Measurements from ENCODE around the gene SPOP.
"Not testable (repeated sequence)": the region's sequence is repeated elsewhere in the genome, so short reads cannot be mapped to it uniquely, and the experiment has no call there.

SPOP gene

DNA sequence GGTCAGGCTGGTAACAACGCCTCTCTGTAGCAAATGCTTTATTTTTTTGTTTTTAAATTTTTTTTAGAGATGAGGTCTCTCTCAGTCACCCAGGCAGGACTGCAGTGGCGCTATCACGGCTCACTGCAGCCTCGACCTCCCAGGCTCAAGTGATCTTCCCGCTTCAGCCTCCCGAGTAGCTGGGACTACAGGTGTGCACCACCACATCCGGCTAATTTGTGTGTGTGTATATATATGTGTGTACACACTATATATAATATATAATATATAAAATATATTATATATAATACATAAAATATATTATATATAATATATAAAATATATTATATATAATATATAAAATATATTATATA, 109.2 kb downstream of the SPOP start:
- Histone ChIP-seq H3K4me3 (ENCODE audit: low read length) (peak overlapping the region; percentile 46; the same call in 1 of the 2 replicates), H3K27me3 (ENCODE audit: insufficient read depth, low read length) (peaks cover 11% of the 10 kb centered on the region; the same call in 1 of the 2 replicates)
- H3K9me3 ChIP-seq (ENCODE audit: insufficient read depth, low read depth, low read length); H3K36me3 ChIP-seq (ENCODE audit: insufficient read depth, low read length); H3K9ac ChIP-seq (ENCODE audit: low read depth, low read length); H3K27ac ChIP-seq (ENCODE audit: low read depth, low read length); H3K4me1 ChIP-seq (ENCODE audit: insufficient read depth, low read length): not testable (repeated sequence)
- 72% methylated on average over 6 of the region's 7 CpGs for WGBS

DNA sequence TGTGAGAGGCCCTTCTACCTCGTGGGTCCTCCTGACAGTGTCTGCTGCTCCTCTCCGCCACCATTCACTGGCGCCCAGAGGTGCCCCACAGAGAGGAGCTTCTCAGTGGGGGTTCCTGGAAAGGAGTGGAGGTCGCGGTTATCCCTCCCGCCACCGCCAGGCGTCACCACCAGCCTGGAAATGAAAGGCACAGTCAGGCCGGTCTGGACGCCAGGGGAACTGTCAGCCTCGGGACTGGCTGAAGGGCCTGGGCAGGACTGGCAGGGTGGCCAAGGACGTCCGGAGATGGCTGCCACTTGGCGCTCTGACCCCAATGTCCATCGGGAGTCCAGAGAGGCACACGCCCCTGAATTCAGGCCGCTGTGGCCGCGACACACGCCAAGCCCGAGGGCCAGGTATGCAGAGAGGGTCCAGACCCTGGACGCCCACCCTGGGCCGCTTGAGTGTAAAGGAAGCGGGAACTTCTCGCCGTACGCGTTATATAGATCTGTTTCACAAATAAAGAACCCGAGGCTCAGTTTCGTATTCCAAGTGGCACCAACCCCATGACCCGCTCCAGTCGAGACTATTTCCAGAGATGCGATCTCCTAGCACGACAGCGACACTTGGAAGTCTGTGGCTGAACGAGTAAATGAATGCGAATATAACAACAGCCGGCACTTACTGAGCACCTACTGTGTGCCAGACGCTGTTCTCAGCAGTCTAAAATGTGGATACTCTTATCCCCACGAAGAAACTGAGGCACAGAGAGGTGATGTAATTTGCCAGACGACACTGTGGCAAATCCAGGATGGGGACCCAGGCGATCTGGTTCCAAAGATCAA, 109.8 kb downstream of the SPOP start:
- H3K9ac ChIP-seq (ENCODE audit: low read depth, low read length) = no peak overlapping the region
- peaks cover 5% of the 10 kb centered on the region; the same call in 1 of the 2 replicates for H3K4me1 ChIP-seq (ENCODE audit: insufficient read depth, low read length)
- peaks cover 11% of the 10 kb centered on the region; the same call in 1 of the 2 replicates for H3K27me3 ChIP-seq (ENCODE audit: insufficient read depth, low read length)
- WGBS = 13% methylated on average over 42 of the region's 42 CpGs
- no peaks in the 10 kb centered on the region for H3K9me3 ChIP-seq (ENCODE audit: insufficient read depth, low read depth, low read length)
- H3K27ac ChIP-seq (ENCODE audit: low read depth, low read length) = no peak overlapping the region
- H3K4me3 ChIP-seq (ENCODE audit: low read length) = peak overlapping the region; percentile 46
- no peaks in the 10 kb centered on the region for H3K36me3 ChIP-seq (ENCODE audit: insufficient read depth, low read length)

DNA sequence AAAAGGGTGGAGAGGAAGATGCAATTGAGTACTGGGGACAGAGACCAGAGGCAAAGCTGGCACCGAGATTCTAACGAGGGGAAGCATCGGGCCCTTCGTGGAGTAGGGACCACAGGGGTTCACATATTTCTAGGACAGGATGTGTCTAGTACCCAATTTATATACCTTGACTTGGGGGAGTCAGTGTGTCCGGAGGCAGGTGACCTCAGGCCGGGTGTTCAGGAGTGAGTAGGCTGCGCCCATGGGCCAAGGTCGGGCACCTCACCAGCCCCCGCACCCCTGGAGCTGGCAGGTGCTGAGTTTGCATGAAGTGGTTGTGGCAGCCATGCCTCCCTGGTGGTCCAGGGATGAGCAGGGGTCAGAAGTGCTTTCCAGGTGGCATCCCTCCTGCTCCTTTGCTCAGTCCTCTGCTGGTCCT, 110.8 kb downstream of the SPOP start:
- Histone ChIP-seq H3K36me3 (ENCODE audit: insufficient read depth, low read length) (no peaks in the 10 kb centered on the region), H3K9ac (ENCODE audit: low read depth, low read length) (no peak overlapping the region), H3K4me1 (ENCODE audit: insufficient read depth, low read length) (peaks cover 5% of the 10 kb centered on the region; the same call in 1 of the 2 replicates), H3K27me3 (ENCODE audit: insufficient read depth, low read length) (peaks cover 11% of the 10 kb centered on the region; the same call in 1 of the 2 replicates), H3K27ac (ENCODE audit: low read depth, low read length) (no peak overlapping the region), H3K4me3 (ENCODE audit: low read length) (no peak overlapping the region), H3K9me3 (ENCODE audit: insufficient read depth, low read depth, low read length) (no peaks in the 10 kb centered on the region)
- 83% methylated on average over 9 of the region's 9 CpGs for WGBS

DNA sequence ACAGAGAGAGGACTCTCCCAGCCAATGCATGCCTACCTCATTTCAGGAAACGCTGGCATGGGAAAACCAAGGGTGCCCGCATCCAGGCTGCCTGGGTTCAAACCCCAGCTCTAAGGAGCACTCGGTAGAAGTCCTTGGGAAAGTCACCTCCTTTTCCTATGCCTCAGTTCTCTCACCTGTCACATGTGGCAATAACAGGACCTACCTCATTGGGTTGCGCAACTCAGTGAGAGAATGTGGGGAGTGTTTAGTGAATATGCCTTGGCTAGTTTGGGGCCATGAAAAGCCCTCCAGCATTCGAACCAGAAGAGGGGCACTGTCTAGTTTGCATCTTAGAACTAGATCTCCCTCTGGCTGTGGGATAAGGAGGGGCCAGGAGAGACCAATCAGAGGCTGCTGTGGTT, 111.2 kb downstream of the SPOP start:
- no peak overlapping the region for H3K9ac ChIP-seq (ENCODE audit: low read depth, low read length)
- H3K27me3 ChIP-seq (ENCODE audit: insufficient read depth, low read length) = peaks cover 11% of the 10 kb centered on the region; the same call in 1 of the 2 replicates
- H3K27ac ChIP-seq (ENCODE audit: low read depth, low read length) = no peak overlapping the region
- no peak overlapping the region for H3K4me3 ChIP-seq (ENCODE audit: low read length)
- no peaks in the 10 kb centered on the region for H3K36me3 ChIP-seq (ENCODE audit: insufficient read depth, low read length)
- H3K9me3 ChIP-seq (ENCODE audit: insufficient read depth, low read depth, low read length) = no peaks in the 10 kb centered on the region
- 79% methylated on average over 5 of the region's 5 CpGs for WGBS
- H3K4me1 ChIP-seq (ENCODE audit: insufficient read depth, low read length) = peaks cover 5% of the 10 kb centered on the region; the same call in 1 of the 2 replicates

DNA sequence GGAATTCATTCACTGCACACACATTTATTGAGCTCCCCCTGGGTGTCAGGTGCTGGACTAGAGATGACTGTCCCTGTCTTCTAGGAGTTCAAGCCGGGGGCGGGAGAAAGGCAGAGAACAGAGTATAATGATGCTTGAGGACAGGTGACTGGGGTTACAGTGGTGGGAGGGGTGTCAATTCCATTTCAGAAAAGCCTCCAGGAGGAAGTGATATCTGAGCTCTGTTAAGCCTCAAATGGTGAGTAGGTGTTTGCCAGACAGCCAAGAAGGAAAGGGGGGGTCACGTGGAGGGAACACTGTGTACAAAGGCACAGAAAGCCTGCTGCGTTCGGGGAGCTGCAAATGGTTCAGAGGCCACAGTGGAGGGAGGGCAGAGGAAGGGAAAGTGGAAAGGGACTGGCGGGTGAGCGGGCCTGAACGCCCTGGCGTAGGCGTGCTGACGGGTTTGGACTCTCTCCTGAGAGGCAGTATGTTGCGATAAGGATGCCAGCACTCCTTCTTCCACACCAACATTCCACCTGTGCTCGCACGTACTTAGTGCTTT, 111.9 kb downstream of the SPOP start:
- no peaks in the 10 kb centered on the region for H3K9me3 ChIP-seq (ENCODE audit: insufficient read depth, low read depth, low read length)
- H3K9ac ChIP-seq (ENCODE audit: low read depth, low read length) = no peak overlapping the region
- H3K27me3 ChIP-seq (ENCODE audit: insufficient read depth, low read length) = peaks cover 5% of the 10 kb centered on the region; the same call in 1 of the 2 replicates
- no peak overlapping the region for H3K27ac ChIP-seq (ENCODE audit: low read depth, low read length)
- H3K36me3 ChIP-seq (ENCODE audit: insufficient read depth, low read length) = no peaks in the 10 kb centered on the region
- H3K4me3 ChIP-seq (ENCODE audit: low read length) = no peak overlapping the region
- H3K4me1 ChIP-seq (ENCODE audit: insufficient read depth, low read length) = peaks cover 5% of the 10 kb centered on the region; the same call in 1 of the 2 replicates
- 68% methylated on average over 14 of the region's 14 CpGs for WGBS

DNA sequence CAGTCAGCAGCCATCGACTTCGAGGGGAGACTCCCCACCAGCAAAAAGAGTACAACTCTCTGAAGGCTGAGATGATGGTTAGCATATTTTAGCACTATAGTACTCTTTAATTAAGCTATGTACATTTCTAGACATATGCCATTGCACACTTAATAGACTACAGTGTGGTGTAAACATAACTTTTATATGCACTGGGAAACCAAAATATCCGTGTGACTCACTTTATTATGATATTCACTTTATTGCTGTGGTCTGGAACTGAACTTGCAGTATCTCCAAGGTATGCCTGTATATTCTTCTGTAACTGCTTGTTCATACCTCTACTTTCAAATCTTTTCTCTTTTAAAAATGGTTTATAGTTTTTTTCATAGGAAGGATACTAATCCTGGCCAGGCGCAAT, 113.3 kb downstream of the SPOP start:
- no peaks in the 10 kb centered on the region for H3K27me3 ChIP-seq (ENCODE audit: insufficient read depth, low read length)
- no peak overlapping the region for H3K9ac ChIP-seq (ENCODE audit: low read depth, low read length)
- 0 out of 2 replicates have a peak, but pooled peaks cover 5% of the 10 kb centered on the region for H3K4me1 ChIP-seq (ENCODE audit: insufficient read depth, low read length)
- no peaks in the 10 kb centered on the region for H3K9me3 ChIP-seq (ENCODE audit: insufficient read depth, low read depth, low read length)
- no peak overlapping the region for H3K27ac ChIP-seq (ENCODE audit: low read depth, low read length)
- 92% methylated on average over 4 of the region's 4 CpGs for WGBS
- H3K36me3 ChIP-seq (ENCODE audit: insufficient read depth, low read length) = no peaks in the 10 kb centered on the region
- H3K4me3 ChIP-seq (ENCODE audit: low read length) = no peak overlapping the region

DNA sequence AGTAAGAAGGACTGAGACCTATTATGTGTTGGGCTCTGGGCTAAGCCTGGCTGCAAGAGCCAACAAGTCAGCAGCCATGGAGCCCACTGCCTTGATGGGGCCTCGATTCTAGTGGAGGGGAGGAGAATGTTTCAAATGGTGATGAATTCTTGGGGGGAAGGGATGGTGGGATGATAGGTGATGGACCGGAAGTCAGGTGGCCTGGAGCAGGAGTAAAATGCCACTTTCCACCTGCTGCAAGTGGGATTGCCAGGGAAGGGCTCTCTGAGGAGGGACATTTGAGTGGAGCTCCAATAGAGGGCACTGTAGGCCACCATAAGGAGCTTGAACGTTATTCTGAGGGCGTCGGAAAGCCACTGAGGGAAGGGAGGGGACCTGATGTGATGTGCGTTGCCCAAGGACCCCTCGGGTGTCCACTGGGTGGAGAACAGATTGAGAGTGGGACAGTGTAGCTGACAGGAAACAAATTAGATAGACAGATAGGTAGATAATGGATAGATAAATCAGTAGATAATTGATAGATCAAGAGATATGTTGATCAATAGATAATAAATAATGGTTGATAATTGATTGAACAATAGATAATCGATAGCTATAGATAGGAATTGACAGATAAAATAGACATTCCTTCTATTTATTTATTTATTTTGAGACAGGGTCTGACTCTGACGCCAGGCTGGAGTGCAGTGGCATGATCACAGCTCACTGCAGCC, 120.4 kb downstream of the SPOP start:
- Histone ChIP-seq H3K27ac (ENCODE audit: low read depth, low read length) (no peak overlapping the region), H3K4me1 (ENCODE audit: insufficient read depth, low read length) (no peaks in the 10 kb centered on the region), H3K4me3 (ENCODE audit: low read length) (no peak overlapping the region), H3K9me3 (ENCODE audit: insufficient read depth, low read depth, low read length) (no peaks in the 10 kb centered on the region), H3K9ac (ENCODE audit: low read depth, low read length) (no peak overlapping the region), H3K27me3 (ENCODE audit: insufficient read depth, low read length) (peaks cover 12% of the 10 kb centered on the region), H3K36me3 (ENCODE audit: insufficient read depth, low read length) (no peaks in the 10 kb centered on the region)
- 24% methylated on average over 8 of the region's 9 CpGs for WGBS

DNA sequence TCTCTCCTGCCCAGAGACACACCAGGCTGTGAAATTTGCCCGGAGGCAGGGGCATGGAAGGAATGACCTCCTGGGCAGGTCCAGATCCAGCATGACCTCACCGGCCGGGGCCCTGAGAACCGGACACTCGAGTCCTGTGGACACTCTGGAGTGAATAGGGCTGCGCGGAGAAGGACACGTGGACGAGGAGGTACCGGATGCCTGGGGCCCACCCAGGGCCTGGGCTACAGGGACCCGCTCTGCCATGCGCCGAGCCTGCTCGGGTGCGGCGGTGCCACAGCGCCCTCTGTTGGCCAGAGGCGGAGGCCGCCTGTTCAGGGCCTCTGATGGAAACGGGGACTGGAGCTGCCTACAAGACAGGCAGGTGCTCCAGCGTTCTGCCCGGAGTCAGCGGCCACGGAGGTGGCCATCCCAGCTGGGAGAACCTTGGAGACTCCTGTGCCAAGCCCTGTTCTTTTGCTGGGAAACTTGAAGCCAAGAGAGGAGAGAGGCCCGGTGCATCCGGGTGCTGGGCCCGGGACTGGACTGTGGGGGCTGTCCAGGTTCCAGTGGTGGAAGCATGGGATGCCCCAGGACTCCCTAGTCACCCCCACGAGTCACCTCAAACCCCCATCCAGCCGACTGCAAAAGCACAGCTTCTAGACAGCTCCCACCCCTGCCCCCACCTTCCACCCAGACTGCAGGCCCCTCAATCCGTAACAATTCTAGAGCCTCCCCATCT, 121.5 kb downstream of the SPOP start:
- H3K9ac ChIP-seq (ENCODE audit: low read depth, low read length) = peak overlapping the region; percentile 23; the same call in 1 of the 2 replicates
- no peaks in the 10 kb centered on the region for H3K9me3 ChIP-seq (ENCODE audit: insufficient read depth, low read depth, low read length)
- H3K27me3 ChIP-seq (ENCODE audit: insufficient read depth, low read length) = peaks cover 12% of the 10 kb centered on the region
- no peak overlapping the region for H3K27ac ChIP-seq (ENCODE audit: low read depth, low read length)
- H3K4me1 ChIP-seq (ENCODE audit: insufficient read depth, low read length) = no peaks in the 10 kb centered on the region
- 21% methylated on average over 30 of the region's 30 CpGs for WGBS
- no peaks in the 10 kb centered on the region for H3K36me3 ChIP-seq (ENCODE audit: insufficient read depth, low read length)
- H3K4me3 ChIP-seq (ENCODE audit: low read length) = 0 out of 2 replicates have a peak overlapping the region, but pooled peaks have one; percentile 24

DNA sequence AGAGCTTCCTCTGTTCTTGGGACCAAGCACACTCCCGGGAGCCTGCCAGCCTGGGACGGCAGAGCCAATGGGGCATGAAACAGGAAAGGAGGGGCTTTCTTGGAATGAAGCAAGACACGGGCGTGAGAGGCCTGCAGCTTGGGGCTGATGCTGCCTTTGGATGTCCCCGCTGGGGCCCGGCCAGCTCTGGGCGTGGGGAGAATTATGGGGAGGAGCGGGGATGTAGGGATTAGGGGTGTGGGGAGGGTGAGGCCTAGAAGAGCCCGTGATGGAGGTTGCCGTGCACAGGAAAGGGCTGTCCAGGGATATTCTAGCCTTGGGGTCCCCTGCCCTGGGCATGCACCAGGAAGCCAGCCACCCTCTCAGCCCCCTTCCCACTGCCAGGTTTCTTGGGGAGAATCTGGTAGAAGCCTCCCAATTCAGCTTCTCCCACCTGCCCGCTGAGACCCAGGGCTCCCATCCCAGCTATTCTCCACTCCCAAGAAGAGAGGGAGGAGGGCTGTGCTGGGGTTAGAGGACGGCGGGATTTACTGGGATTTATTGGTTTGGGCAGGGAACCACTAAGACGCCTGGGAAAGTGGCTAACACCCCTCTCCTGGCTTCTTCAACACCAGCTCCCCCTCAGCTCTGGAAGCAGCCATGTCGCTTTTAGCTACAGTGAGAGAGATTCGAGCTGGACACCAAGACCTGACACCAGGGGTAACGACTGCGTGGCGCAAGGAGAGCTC, 122.2 kb downstream of the SPOP start:
- Histone ChIP-seq H3K36me3 (ENCODE audit: insufficient read depth, low read length) (no peaks in the 10 kb centered on the region), H3K4me3 (ENCODE audit: low read length) (0 out of 2 replicates have a peak overlapping the region, but pooled peaks have one; percentile 24), H3K9me3 (ENCODE audit: insufficient read depth, low read depth, low read length) (no peaks in the 10 kb centered on the region), H3K27ac (ENCODE audit: low read depth, low read length) (no peak overlapping the region), H3K4me1 (ENCODE audit: insufficient read depth, low read length) (no peaks in the 10 kb centered on the region), H3K27me3 (ENCODE audit: insufficient read depth, low read length) (peaks cover 12% of the 10 kb centered on the region), H3K9ac (ENCODE audit: low read depth, low read length) (peak overlapping the region; percentile 23; the same call in 1 of the 2 replicates)
- 77% methylated on average over 17 of the region's 19 CpGs for WGBS

DNA sequence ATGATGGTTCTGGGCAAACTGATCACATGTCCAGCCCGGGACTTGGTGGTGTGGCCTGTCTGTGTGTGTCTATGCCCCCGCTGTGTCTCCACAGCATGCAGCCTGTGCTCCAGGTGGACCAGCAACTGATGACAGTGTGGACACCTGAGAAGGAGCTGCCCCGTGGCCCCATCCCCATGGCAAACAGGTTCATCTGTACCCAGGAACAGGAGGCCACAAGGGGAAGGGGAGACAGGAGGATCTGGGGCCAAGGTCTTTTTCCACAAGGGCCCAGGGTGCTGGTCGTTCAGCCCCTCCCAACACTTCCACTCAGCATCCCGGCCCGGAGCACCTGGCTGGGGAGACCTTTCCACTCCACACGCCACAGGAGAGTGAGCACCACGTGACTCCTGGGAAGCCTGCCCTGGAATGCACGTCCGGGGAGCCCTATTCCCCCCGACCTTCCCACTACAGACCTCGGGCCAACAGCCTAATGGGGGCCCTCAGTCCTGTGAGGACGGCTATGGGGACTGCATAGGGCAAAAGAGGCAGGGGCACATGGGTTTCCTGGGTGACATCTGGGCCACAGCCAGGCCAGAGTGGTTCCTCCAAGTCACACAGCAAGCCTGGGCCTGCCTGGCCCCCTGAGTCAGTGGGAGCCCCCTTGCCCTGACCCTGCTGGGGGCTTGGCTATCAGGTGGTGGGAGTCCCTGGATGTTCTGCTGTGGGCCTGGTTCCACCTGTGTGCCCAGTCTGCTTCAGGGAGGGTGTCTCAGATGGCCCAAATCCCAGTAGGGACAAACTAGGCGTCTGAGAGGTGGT, 123.0 kb downstream of the SPOP start:
- Histone ChIP-seq H3K4me1 (ENCODE audit: insufficient read depth, low read length) (no peaks in the 10 kb centered on the region), H3K4me3 (ENCODE audit: low read length) (no peak overlapping the region), H3K27me3 (ENCODE audit: insufficient read depth, low read length) (peaks cover 12% of the 10 kb centered on the region), H3K27ac (ENCODE audit: low read depth, low read length) (no peak overlapping the region), H3K9ac (ENCODE audit: low read depth, low read length) (no peak overlapping the region), H3K9me3 (ENCODE audit: insufficient read depth, low read depth, low read length) (no peaks in the 10 kb centered on the region), H3K36me3 (ENCODE audit: insufficient read depth, low read length) (no peaks in the 10 kb centered on the region)
- 88% methylated on average over 14 of the region's 14 CpGs for WGBS
